Tongue (tissue), 2 donors: ENCODE measurements around the gene PDPK1. TPM values are rescaled to one million over a fixed set of nuclear protein-coding genes. Genes with fewer than 3 reads are reported as not detected.
"Not testable (repeated sequence)": the region's sequence is repeated elsewhere in the genome, so short reads cannot be mapped to it uniquely, and the experiment has no call there.

Experiments used
- DNase-seq: peaks from one replicate; pipeline ENCODE4 v3.0.0-alpha.2; 2015
- total RNA-seq: library from RNA; depleted of rRNA; stranded (reverse); fragments of >200 nt; gene quantifications from one replicate; pipeline ENCODE4 v1.2.3, GENCODE V29; 2014

The PDPK1 gene
- total RNA-seq, 1 donor from 2014 or later: 24.5 TPM

- DNase-seq: not testable (repeated sequence)
Measured at GRCh38 chr16:2540912-2541311, 3.1 kb downstream of the PDPK1 start.

DNA sequence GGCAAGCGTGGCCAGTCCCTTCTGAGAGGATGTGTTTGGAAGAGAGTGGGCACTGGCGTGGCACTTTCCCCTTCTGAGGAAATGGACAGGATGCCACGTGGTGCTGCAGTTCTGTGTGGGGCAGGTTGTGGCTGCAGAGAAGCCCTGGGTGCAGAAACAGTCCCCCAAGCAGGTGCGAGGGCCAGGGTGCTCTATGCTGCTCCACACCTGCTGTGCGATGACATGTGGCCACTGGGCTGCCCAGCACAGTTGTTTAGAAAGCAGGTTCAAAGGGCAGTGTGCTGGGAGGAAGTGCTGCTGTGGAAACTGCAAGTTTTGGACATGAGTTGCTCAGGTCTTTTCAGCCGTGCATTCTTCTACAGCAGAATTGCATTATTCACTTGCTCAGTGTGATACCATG is 3.6 kb downstream of the PDPK1 start:
- peak; percentile 32 for DNase-seq

GRCh38 chr16:2543771-2544170 is 6.0 kb downstream of the PDPK1 start:
- not testable (repeated sequence) for DNase-seq

- DNase-seq: not testable (repeated sequence)
Measured at GRCh38 chr16:2550283-2550878, 12.6 kb downstream of the PDPK1 start.

- not testable (repeated sequence) for DNase-seq
Measured at GRCh38 chr16:2551420-2551889, 13.6 kb downstream of the PDPK1 start.

GRCh38 chr16:2554709-2555425 is 17.0 kb downstream of the PDPK1 start:
- DNase-seq: not testable (repeated sequence)

- not testable (repeated sequence) for DNase-seq
Measured at GRCh38 chr16:2557150-2557549, 19.3 kb downstream of the PDPK1 start.

- DNase-seq: not testable (repeated sequence)
Measured at GRCh38 chr16:2560131-2560797, 22.4 kb downstream of the PDPK1 start.

GRCh38 chr16:2560798-2561133 is 22.9 kb downstream of the PDPK1 start:
- DNase-seq: not testable (repeated sequence)

DNA sequence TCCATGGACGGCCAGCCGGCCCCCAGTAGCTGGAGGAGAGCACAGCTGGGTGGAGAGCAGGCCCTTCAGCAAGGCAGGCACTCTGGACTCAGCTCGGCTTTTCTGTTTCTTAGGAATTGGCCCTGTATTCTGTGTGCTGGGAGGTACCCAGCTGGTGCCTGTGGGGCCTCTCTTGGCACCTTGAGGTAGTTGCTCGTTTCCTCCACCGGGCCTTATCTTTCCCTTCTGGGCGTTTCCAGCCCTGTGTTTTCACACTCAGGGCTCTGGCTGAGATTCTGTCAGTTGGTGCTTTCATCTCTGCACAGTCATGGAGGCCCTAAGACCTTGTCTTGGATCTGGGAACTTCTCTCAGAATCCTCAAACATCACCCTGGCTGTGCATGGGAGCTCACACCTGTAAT is 29.7 kb downstream of the PDPK1 start:
- not testable (repeated sequence) for DNase-seq

GRCh38 chr16:2568573-2568972 is 30.8 kb downstream of the PDPK1 start:
- DNase-seq: not testable (repeated sequence)

- not testable (repeated sequence) for DNase-seq
Measured at GRCh38 chr16:2572704-2573103, 34.9 kb downstream of the PDPK1 start.

DNA sequence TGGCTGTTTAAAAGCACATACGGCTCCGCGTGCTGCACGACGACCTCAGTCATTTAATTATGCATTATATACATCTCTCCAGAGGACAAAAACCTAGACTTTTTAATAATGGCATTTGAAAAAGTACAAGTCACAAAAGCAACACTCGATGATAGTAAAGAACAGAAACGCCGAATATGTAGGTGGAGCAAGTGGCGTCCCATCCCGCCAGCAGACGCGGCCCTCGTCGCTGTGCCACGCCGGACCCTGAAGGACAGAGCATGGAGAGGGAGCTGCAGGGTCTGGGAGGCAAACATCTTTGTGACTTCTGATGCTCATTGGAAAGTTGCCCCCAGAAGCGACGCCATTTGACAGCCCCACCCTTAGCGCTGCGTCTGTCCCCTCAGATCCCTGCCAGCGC is 38.0 kb downstream of the PDPK1 start:
- not testable (repeated sequence) for DNase-seq

- not testable (repeated sequence) for DNase-seq
Measured at GRCh38 chr16:2577044-2577443, 39.2 kb downstream of the PDPK1 start.

DNA sequence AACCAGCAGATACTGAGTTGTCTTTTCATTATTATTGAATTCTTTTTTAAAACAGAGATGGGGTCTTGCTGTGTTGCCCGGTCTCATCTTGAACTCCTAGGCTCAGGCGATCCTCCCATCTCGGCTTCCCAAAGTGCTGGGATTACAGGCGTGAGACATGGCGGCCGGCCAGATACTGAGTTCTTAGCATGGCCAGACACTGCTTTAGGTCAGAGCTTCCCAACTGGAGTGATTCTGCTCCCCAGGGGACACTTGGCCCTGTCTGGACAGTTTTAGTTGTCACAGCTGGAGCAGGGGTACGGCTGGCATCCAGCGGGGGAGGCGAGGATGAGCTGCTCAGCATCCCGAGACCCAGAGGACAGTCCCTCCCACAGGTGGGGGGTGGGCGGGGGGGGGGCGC is 41.1 kb downstream of the PDPK1 start:
- DNase-seq: not testable (repeated sequence)

GRCh38 chr16:2580143-2580542 is 42.3 kb downstream of the PDPK1 start:
- DNase-seq: peak; percentile 65

DNA sequence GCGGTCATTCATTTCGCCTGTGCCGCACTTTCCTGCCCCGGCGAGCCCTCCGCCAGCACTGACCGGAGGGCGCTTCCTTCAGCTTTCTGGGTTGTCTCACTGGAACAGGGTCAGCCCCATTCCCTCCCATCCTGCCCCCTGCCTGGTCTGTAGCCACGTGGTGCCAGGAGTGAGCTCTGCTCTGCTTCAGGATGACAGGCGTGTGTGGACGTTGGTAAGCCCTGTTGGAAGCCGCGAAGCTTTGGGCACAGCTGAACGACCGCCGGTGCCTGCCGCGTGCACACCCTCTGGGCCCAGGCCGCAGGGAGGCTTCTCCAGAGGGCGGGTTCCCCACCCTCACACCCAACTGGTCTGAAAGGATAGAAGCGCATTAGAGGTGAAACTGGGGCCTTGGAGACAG is 43.0 kb downstream of the PDPK1 start:
- DNase-seq: not testable (repeated sequence)

- DNase-seq: peak; percentile 94
Measured at GRCh38 chr16:2584729-2585650, 47.2 kb downstream of the PDPK1 start.

GRCh38 chr16:2585651-2586081 is 47.8 kb downstream of the PDPK1 start:
- peak; percentile 64 for DNase-seq

DNA sequence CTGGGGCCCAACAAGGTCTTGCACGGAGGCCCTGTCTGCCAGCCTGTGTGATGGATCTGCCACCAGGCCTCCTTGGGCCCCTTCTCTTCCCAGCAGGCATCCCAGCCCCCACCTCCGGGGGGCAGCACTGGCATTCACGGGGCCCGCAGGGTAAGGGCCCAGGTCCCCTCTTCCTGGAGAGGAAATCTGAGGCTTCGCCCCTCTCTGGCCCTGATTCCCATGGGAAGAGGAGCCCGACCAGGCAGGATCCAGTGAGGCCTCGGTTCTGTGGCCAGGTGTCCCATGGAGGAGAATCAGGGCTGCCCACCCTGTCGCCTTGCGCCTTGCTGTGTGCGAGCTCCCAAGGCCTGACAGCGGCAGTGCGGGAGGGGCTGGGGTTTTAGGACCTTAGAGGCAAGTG is 48.4 kb downstream of the PDPK1 start:
- no peak for DNase-seq

DNA sequence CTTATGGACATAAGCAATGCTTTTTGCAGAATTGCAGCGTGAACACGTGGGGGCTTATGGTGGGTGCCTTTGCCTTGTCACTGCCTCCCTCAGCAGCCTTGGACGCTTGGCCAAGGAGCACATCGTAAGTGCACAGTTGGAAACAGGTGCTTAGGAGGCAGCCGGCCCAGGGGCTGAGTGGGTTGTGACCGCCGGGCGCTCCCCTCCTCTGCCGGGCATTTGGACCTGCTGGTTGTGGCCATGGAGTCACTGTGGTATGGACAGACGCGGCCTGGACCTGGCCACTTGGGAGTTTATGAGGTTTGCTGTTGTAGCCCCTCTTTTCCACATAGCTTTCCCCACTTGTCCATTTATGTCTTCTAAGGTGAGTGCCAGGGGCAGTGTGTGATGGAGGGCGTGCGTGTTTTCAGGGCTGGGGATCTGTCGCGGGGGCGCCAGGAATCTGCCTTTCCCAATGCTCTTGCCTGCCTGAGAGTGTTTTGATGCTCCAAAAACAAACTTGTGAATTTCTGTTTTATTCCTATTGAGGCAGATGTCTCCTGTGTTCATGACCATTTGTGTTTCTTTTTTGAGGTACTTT is 49.2 kb downstream of the PDPK1 start:
- no peak for DNase-seq
